Urinary bladder (tissue), 4 donors: ENCODE data around the gene BMS1. TPM values are rescaled to one million over a fixed set of nuclear protein-coding genes. Genes with fewer than 3 reads are reported as not detected.

Experiments used
- DNase-seq: peaks from one replicate; pipeline ENCODE4 v3.0.0-alpha.2; 2015; ENCODE audit errors: extremely low spot score
- H3K27ac ChIP-seq: one replicate; pipeline ENCODE4 v1.5.1; 2013; ENCODE audit warnings: low read depth, mild to moderate bottlenecking, moderate library complexity
- H3K36me3 ChIP-seq: one replicate; pipeline ENCODE4 v1.6.1; 2013; ENCODE audit warnings: mild to moderate bottlenecking, moderate library complexity; ENCODE audit not compliant: insufficient read depth
- H3K4me1 ChIP-seq: one replicate; pipeline ENCODE4 v1.6.1; 2013; ENCODE audit warnings: mild to moderate bottlenecking, moderate library complexity; ENCODE audit not compliant: insufficient read depth
- H3K4me3 ChIP-seq: one replicate; pipeline ENCODE4 v1.5.1; 2013; ENCODE audit warnings: low read depth, low read length
- WGBS: extraction: QIAGEN DNeasy Blood & Tissue Kit; methylation state at CpG from one replicate; pipeline ENCODE4 v1.1.7; 2013; 5-methylcytosine and 5-hydroxymethylcytosine counted together
- polyA plus RNA-seq: library from polyadenylated mRNA; stranded (reverse); fragments of 200-250 nt; gene quantifications from one replicate; pipeline ENCODE4 v1.2.3, GENCODE V29; 2013
- small RNA-seq: library from RNA; depleted of rRNA; stranded (forward); fragments of <200 nt; gene quantifications from one replicate; pipeline ENCODE3, GENCODE V24; 2014
- total RNA-seq: library from RNA; depleted of rRNA; stranded (reverse); fragments of >200 nt; gene quantifications from one replicate; pipeline ENCODE4 v1.2.3, GENCODE V29; 2014
- donor health status: healthy with polysubstance abuse.
- donor health status: healthy.

The BMS1 gene
- total and polyA plus RNA-seq, 2 donors: 11.5 to 15.4 TPM

DNA sequence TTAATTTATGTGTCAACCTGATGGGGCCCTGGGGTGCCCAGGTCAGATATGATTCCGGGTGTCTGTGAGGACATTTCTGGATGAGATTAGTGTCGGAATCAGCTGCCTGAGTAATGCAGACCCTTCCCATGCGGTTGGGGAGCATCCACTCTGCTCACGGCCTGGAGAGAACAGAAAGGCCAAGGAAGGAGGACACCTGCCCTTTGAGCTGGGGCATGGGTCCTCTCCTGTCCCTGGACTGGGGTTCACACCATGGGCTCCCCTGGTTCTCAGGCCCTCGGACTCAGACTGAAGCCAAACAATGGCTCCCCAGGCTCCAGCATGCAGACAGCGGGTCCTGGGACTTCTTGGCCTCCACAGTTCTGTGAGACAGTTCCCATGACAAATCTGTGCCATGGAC lies 94.3 kb downstream of the BMS1 start:
- no peak overlapping the region for H3K4me3 ChIP-seq
- DNase-seq: no peak
- no peak overlapping the region for H3K27ac ChIP-seq
- H3K4me1 ChIP-seq: no peaks in the 10 kb centered on the region
- H3K36me3 ChIP-seq: no peaks in the 10 kb centered on the region
- 91% methylated on average over 6 of the region's 6 CpGs for WGBS

DNA sequence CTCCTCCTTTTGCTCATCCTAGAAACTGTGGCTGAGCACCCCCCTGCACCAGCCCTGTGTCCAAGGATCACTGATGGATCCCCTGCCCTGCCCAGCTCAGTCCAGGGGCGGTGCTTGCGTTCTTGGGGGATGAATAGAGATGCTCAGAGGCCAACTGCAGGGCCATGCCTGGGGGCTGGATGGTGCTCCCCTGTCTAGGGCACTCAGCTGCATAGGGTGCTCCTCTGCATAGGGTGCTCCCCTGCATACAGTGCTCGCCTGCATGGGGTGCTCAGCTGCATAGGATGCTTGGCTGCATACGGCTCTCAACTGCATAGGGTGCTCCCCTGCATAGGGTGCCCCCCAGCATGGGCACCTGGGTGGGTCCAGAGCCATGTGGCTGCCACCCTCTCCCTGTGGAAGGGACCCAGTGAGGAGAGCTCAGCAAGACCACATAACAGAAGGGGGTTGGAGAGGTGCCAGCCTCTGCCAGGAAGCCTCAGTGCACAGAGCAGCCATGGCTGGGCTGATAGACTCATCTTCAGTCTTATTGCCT lies 95.0 kb downstream of the BMS1 start:
- Histone ChIP-seq H3K4me1 (no peaks in the 10 kb centered on the region), H3K4me3 (no peak overlapping the region), H3K36me3 (no peaks in the 10 kb centered on the region), H3K27ac (no peak overlapping the region)
- DNase-seq: no peak
- 73% methylated on average over 4 of the region's 4 CpGs for WGBS

DNA sequence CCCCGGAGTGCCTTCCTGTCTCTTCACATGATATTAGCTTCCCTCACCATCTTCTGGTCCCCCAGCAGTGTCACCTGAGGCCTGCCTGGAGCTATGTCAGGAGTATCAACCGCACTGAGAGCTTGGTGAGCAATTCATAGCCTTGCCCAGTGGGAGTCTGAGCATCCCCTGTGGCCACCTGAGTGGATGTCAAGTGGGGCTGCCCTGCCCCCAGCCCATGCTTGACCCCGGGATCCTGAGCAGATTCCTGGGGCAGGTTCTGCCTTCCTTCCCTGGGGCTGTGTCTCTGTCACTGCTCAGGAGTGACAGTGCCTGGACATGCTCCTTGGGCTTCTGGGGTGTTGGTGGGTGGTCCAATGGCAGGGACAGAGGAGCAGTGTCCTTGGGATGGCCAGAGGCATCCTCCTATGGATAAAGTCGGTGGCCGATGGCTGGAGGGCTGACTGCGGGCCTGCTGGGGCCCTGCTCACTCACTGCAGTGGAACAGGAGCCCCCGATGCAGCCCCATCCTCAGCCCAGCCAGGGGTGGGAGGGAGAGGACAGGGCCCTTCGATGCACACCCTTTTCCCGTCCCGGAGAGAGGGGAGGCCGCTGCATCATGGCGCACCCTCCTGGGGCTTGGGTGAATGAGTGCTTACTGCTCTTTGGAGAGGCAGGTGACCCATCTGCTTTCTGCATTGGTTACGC lies 95.7 kb downstream of the BMS1 start:
- no peaks in the 10 kb centered on the region for H3K4me1 ChIP-seq
- no peaks in the 10 kb centered on the region for H3K36me3 ChIP-seq
- 89% methylated on average over 13 of the region's 13 CpGs for WGBS
- DNase-seq: no peak
- H3K27ac ChIP-seq: no peak overlapping the region
- no peak overlapping the region for H3K4me3 ChIP-seq

DNA sequence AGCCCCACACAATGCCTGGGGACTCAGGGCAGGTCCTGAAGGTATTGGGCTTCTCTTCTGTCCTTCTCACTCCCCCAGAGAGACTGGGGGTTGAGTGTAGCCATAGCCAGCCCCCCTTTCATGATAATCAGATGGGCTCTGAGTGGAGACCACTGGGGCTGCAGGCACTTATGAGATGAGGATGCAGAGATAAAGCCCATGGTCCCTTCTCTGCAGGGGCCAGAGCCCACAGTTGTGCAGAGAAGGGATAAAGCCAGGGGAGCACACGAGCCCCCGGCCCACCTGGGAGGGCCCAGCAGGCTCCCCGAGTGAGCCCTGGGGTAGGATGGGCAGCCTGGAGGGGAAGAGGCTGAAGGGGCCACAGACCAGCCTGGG lies 96.2 kb downstream of the BMS1 start:
- no peak overlapping the region for H3K27ac ChIP-seq
- no peaks in the 10 kb centered on the region for H3K36me3 ChIP-seq
- no peak overlapping the region for H3K4me3 ChIP-seq
- 91% methylated on average over 3 of the region's 3 CpGs for WGBS
- H3K4me1 ChIP-seq: no peaks in the 10 kb centered on the region
- DNase-seq: no peak

DNA sequence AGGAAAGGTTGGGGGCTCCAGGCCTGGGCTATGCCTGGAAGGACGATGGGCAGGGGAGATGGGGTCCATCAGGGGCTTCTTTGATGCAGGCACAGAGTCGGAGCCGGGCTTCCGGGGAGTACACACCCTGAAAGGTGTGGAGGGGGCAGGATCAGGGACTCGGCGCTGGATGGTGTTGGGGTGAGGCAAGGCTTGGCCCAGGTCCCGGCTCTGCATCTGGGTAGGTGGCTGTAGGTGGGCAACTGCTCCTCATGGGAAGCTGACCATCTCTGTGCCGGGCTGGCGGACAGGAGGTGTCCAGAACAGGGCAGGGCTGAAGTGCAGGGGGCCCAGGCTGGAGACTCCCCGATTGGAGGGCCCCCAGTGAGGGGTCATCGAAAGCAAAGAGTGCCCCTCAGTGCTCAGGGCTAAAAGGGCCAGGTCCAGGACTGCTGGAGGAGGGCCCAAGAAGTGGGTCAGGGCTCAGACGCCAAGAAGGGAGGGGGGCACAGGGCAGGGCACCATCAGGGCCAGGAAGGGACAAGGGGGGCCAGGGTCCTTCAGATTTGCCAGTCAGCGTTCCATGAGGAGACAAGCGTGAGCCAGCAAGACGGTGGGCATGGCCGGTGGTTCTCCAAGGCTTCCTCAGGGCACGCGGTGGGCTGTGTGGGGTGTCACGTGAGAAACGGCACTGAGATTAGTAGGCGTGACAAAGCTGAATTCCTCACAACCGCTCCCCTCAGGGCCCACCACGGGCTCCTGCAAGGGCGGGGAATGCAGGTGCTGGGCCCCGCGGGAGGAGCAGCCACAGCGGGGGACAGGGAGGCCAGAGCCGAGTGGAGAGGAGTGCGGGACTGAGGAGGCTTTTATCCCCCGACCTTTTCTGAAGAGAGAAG lies 97.0 kb downstream of the BMS1 start:
- Histone ChIP-seq H3K4me3 (no peak overlapping the region), H3K36me3 (no peaks in the 10 kb centered on the region), H3K27ac (no peak overlapping the region), H3K4me1 (no peaks in the 10 kb centered on the region)
- WGBS: 76% methylated on average over 30 of the region's 30 CpGs
- DNase-seq: no peak

DNA sequence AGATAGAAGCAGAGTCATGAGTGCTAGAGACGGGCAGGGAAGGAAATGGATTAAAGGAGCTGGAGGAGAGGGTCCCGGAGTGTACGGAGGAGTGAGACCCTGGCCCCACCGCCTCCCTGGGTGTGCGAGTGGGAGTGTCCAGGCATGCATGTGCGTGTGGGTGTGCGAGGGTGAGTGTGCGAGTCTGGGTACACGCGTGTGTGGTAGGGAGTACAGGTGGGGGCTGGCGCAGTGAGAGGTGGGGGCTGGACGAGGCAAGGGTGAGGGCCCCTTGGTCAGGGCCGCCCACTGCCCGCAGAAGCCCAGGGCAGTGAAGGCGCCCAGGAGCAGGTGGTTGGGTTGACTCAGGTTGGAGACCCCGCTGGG lies 97.6 kb downstream of the BMS1 start:
- Histone ChIP-seq H3K4me3 (no peak overlapping the region), H3K36me3 (no peaks in the 10 kb centered on the region), H3K4me1 (no peaks in the 10 kb centered on the region), H3K27ac (no peak overlapping the region)
- no peak for DNase-seq
- 88% methylated on average over 16 of the region's 16 CpGs for WGBS

DNA sequence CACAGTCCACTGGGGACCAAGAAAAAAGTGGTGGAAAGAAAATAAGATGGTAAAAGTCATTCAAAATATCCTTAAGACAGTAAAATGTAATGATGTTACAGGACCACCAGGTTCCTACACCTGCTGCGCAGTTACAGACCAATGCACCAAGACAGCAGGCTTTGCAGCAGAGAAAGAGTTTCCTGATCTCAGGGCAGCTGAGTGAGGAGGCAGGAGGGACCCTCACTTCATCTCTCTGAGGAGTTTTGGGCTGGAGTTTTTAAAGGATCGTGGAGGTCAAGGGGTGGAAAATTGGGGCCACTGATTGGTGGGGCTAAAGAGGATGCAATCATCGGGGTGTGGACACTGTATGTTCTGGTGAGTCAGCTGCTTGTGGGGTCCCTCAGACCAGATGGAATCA lies 100.0 kb downstream of the BMS1 start:
- 85% methylated on average over 3 of the region's 3 CpGs for WGBS
- Histone ChIP-seq H3K4me1 (no peaks in the 10 kb centered on the region), H3K4me3 (no peak overlapping the region), H3K27ac (no peak overlapping the region), H3K36me3 (no peaks in the 10 kb centered on the region)
- DNase-seq: no peak

Small RNA genes within 50 kb of the gene (small RNA-seq; reads per million reads assigned to genes)
- not detected for gene RNU6-885P

Other genes starting within 250 kb of the BMS1 start
- gene ZNF33B, start 144.2 kb upstream of the BMS1 start, total RNA-seq: 35.2 TPM
- 11.6 TPM for gene ZNF33B, start 144.2 kb upstream of the BMS1 start, polyA plus RNA-seq